DND-41 (cell line): ENCODE measurements around the gene ZFP57.

ENCODE experiments used
- CTCF ChIP-seq: IDR thresholded peaks from 2 replicates; pipeline ENCODE4 v1.5.1; 2012; ENCODE audit warnings: borderline replicate concordance, low read length, moderate library complexity, mild to moderate bottlenecking; ENCODE audit not compliant: poor library complexity, severe bottlenecking; ENCODE audit errors: extremely low read depth
- EZH2 ChIP-seq: IDR thresholded peaks from 3 replicates; pipeline ENCODE4 v1.6.1; 2012; ENCODE audit warnings: borderline replicate concordance, low read depth, mild to moderate bottlenecking, moderate library complexity, low read length, inconsistent platforms; ENCODE audit not compliant: severe bottlenecking

DNA sequence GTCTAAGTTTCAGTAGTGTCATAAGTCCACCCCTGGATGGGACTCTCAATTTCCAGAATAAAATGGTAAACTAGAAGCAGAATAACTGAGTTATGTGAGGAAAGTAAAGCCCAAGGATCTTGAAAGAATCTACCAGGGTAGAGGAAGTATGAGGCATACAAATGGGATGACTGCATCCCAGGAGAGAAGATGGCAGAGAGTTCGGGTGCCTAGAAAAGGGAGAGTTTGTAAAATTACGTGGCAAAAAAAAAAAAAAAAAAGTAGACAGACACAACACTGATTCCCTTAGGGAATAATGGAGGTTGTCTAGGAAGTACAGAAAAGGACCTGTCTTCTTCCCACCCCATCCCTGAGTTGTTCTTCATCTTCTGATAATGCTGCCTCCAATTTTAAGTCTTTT is 51.4 kb downstream of the ZFP57 start:
- TF ChIP-seq CTCF (no peak), EZH2 (no peak)
